C4-2B (cell line): ENCODE measurements around the gene HGFAC.

Source experiments
- H3K27ac ChIP-seq: fragments of 450-650 bp; 2 replicates; pipeline ENCODE4 v1.5.1; 2017
- CTCF ChIP-seq: fragments of 450-650 bp; conservative IDR thresholded peaks from 2 replicates; pipeline ENCODE4 v1.5.1; 2017; ENCODE audit warnings: mild to moderate bottlenecking
- ZFX ChIP-seq: fragments of 450-650 bp; IDR thresholded peaks from 2 replicates; pipeline ENCODE4 v1.6.1; 2017

The HGFAC gene

GRCh38 chr4:3479358-3480101 lies 37.8 kb downstream of the HGFAC start:
- no peak for TF ChIP-seq ZFX
- TF ChIP-seq CTCF = no peak
- H3K27ac ChIP-seq = no peak overlapping the region

- TF ChIP-seq ZFX = no peak
- TF ChIP-seq CTCF = peak; percentile 98
Observed at GRCh38 chr4:3480528-3481112, 38.9 kb downstream of the HGFAC start.

GRCh38 chr4:3481113-3481531 lies 39.4 kb downstream of the HGFAC start:
- TF ChIP-seq ZFX (no peak), CTCF (no peak)
- H3K27ac ChIP-seq = no peak overlapping the region

More at GRCh38 chr4:3480528-3481112, 38.9 kb downstream of the HGFAC start:
- no peak overlapping the region for H3K27ac ChIP-seq

GRCh38 chr4:3481783-3482393 lies 40.1 kb downstream of the HGFAC start:
- H3K27ac ChIP-seq = no peak overlapping the region

GRCh38 chr4:3482707-3483106 lies 40.9 kb downstream of the HGFAC start:
- H3K27ac ChIP-seq = no peak overlapping the region
- TF ChIP-seq ZFX = no peak
- no peak for TF ChIP-seq CTCF

More at GRCh38 chr4:3481783-3482393, 40.1 kb downstream of the HGFAC start:
- TF ChIP-seq CTCF (no peak), ZFX (no peak)

GRCh38 chr4:3483471-3483921 lies 41.7 kb downstream of the HGFAC start:
- H3K27ac ChIP-seq = peak overlapping the region; percentile 75

More at GRCh38 chr4:3483471-3483921, 41.7 kb downstream of the HGFAC start:
- TF ChIP-seq ZFX (no peak), CTCF (no peak)
